ENCODE data around the gene DPCD.

GRCh38 chr10:101614663-101615524, 26.8 kb downstream of the DPCD start:
- TF ChIP-seq CTCF (IDR thresholded peaks at IDR 0.05) (no peak), POLR2A (IDR thresholded peaks at IDR 0.05) (no peak)
